Mesenchymal stem cell (in vitro differentiated cells and primary cell): ENCODE data around the gene DENND1B.

Experiments used
- DNase-seq: peaks from one replicate; pipeline ENCODE4 v3.0.0-alpha.2; 2013
- H2AFZ ChIP-seq: one replicate; pipeline ENCODE4 v1.6.1; 2013; ENCODE audit warnings: low read depth, mild to moderate bottlenecking, control low read depth, inconsistent platforms, low read length, moderate library complexity
- H2AK5ac ChIP-seq: 2 replicates; pipeline ENCODE4 v1.6.1; 2013; ENCODE audit warnings: low read length, moderate library complexity, mild to moderate bottlenecking, inconsistent platforms; ENCODE audit not compliant: severe bottlenecking
- H2BK120ac ChIP-seq: one replicate; pipeline ENCODE4 v1.6.1; 2013; ENCODE audit warnings: low read depth, mild to moderate bottlenecking, inconsistent platforms, low read length, moderate library complexity
- H2BK12ac ChIP-seq, 2 experiments: one replicate each; pipeline ENCODE4 v1.6.1; 2013; ENCODE audit warnings: inconsistent platforms in 2 of 2, low read length in 2 of 2, mild to moderate bottlenecking in 2 of 2, moderate library complexity in 2 of 2, control low read depth in 1 of 2
- H2BK15ac ChIP-seq: one replicate; pipeline ENCODE4 v1.6.1; 2013; ENCODE audit warnings: mild to moderate bottlenecking, low read depth, inconsistent platforms; ENCODE audit not compliant: poor library complexity, severe bottlenecking
- H2BK5ac ChIP-seq: 2 replicates; pipeline ENCODE4 v1.6.1; 2013; ENCODE audit warnings: low read depth, mild to moderate bottlenecking, low read length, control low read depth, inconsistent platforms; ENCODE audit not compliant: poor library complexity, severe bottlenecking
- H3K14ac ChIP-seq, 2 experiments: one replicate each; pipeline ENCODE4 v1.6.1; 2013; ENCODE audit warnings: inconsistent platforms in 2 of 2, low read length in 2 of 2, control low read depth in 1 of 2, mild to moderate bottlenecking in 1 of 2, moderate library complexity in 1 of 2
- H3K18ac ChIP-seq, 2 experiments: one replicate each; pipeline ENCODE4 v1.6.1; 2013; ENCODE audit warnings: inconsistent platforms in 2 of 2, low read length in 2 of 2, control low read depth in 1 of 2, low read depth in 1 of 2, mild to moderate bottlenecking in 1 of 2
- H3K23ac ChIP-seq, 2 experiments: one replicate each; pipeline ENCODE4 v1.6.1; 2013; ENCODE audit warnings: inconsistent platforms in 2 of 2, low read length in 2 of 2, mild to moderate bottlenecking in 2 of 2, moderate library complexity in 2 of 2, control low read depth in 1 of 2
- H3K27ac ChIP-seq: 2 replicates; pipeline ENCODE4 v1.5.1; 2013; ENCODE audit warnings: mild to moderate bottlenecking, moderate library complexity, low read length, control low read depth, inconsistent platforms; ENCODE audit not compliant: poor library complexity, severe bottlenecking
- H3K27me3 ChIP-seq, 2 experiments: 2 replicates each; pipeline versions ENCODE4 v1.6.1 to v1.7.0; 2013; ENCODE audit warnings: low read length in 2 of 2, mild to moderate bottlenecking in 2 of 2, moderate library complexity in 2 of 2, control low read depth in 1 of 2, inconsistent platforms in 1 of 2; ENCODE audit not compliant: control insufficient read depth in 1 of 2, insufficient read depth in 1 of 2
- H3K36me3 ChIP-seq, 2 experiments: 2 replicates each; pipeline versions ENCODE4 v1.6.1 to v1.7.0; 2013; ENCODE audit warnings: low read length in 2 of 2, control low read depth in 1 of 2, inconsistent platforms in 1 of 2, low read depth in 1 of 2, mild to moderate bottlenecking in 1 of 2; ENCODE audit not compliant: insufficient read depth in 2 of 2, control insufficient read depth in 1 of 2
- H3K4ac ChIP-seq, 2 experiments: one replicate each; pipeline ENCODE4 v1.6.1; 2013; ENCODE audit warnings: inconsistent platforms in 2 of 2, low read length in 2 of 2, mild to moderate bottlenecking in 2 of 2, moderate library complexity in 2 of 2, control low read depth in 1 of 2, low read depth in 1 of 2
- H3K4me1 ChIP-seq: 2 replicates; pipeline ENCODE4 v1.6.1; 2013; ENCODE audit warnings: low read depth, low read length, control low read depth; ENCODE audit not compliant: control insufficient read depth, insufficient read depth
- H3K4me2 ChIP-seq: 2 replicates; pipeline ENCODE4 v1.6.1; 2013; ENCODE audit warnings: low read length, mild to moderate bottlenecking, inconsistent platforms; ENCODE audit not compliant: poor library complexity, severe bottlenecking
- H3K4me3 ChIP-seq, 2 experiments: 2 replicates each; pipeline versions ENCODE4 v1.5.1 to v1.7.0; 2013; ENCODE audit warnings: low read length in 2 of 2, mild to moderate bottlenecking in 2 of 2, control low read depth in 1 of 2, low read depth in 1 of 2; ENCODE audit not compliant: insufficient read depth in 1 of 2
- H3K79me1 ChIP-seq: replicated peaks from 2 replicates; pipeline ENCODE4 v1.6.1; 2013; ENCODE audit warnings: mild to moderate bottlenecking, control low read depth, low read length, inconsistent platforms; ENCODE audit not compliant: poor library complexity, severe bottlenecking
- H3K9ac ChIP-seq: 2 replicates; pipeline ENCODE4 v1.7.0; 2013; ENCODE audit warnings: mild to moderate bottlenecking, low read length, moderate library complexity
- H3K9me3 ChIP-seq: 2 replicates; pipeline ENCODE4 v1.7.0; 2013; ENCODE audit warnings: mild to moderate bottlenecking, low read length; ENCODE audit not compliant: control insufficient read depth
- H4K8ac ChIP-seq: one replicate; pipeline ENCODE4 v1.6.1; 2013; ENCODE audit warnings: inconsistent platforms, mild to moderate bottlenecking, low read length, moderate library complexity
- H4K91ac ChIP-seq: one replicate; pipeline ENCODE4 v1.6.1; 2013; ENCODE audit warnings: mild to moderate bottlenecking, low read length, inconsistent platforms
- WGBS: methylation state at CpG from one replicate; pipeline ENCODE4 v1.1.7; 2013; ENCODE audit warnings: mixed read lengths; 5-methylcytosine and 5-hydroxymethylcytosine counted together

Gene DENND1B

GRCh38 chr1:197696372-197696771 is 78.9 kb downstream of the DENND1B start:
- Histone ChIP-seq H3K23ac (no peak overlapping the region), H4K91ac (no peak overlapping the region), H2AK5ac (no peak overlapping the region), H3K27ac (no peak overlapping the region), H3K9ac (no peak overlapping the region), H3K27me3 (no peaks in the 10 kb centered on the region), H3K4ac (no peak overlapping the region), H3K4me1 (no peaks in the 10 kb centered on the region), H4K8ac (no peak overlapping the region), H3K4me2 (no peak overlapping the region), H2BK120ac (no peak overlapping the region), H3K79me1 (peaks cover 1% of the 10 kb centered on the region), H3K18ac (no peak overlapping the region), H2BK5ac (no peak overlapping the region), H2BK15ac (no peak overlapping the region), H3K4me3 (no peak overlapping the region), H3K9me3 (peaks cover 3% of the 10 kb centered on the region), H3K14ac (no peak overlapping the region), H2AFZ (no peak overlapping the region), H3K36me3 (no peaks in the 10 kb centered on the region), H2BK12ac (no peak overlapping the region)
- no peak for DNase-seq
- 90% methylated on average over 1 of the region's 2 CpGs for WGBS

GRCh38 chr1:197695961-197696360 is 79.3 kb downstream of the DENND1B start:
- no peak for DNase-seq
- H2BK15ac ChIP-seq, result no peak overlapping the region
- H2AFZ ChIP-seq, result no peak overlapping the region
- H2BK5ac ChIP-seq, result no peak overlapping the region
- no peaks in the 10 kb centered on the region for H3K79me1 ChIP-seq
- H4K91ac ChIP-seq, result no peak overlapping the region
- peaks cover 3% of the 10 kb centered on the region for H3K9me3 ChIP-seq
- H3K4ac ChIP-seq, result no peak overlapping the region
- H3K23ac ChIP-seq, result no peak overlapping the region
- H3K4me1 ChIP-seq, result no peaks in the 10 kb centered on the region
- H3K14ac ChIP-seq, result no peak overlapping the region
- no peak overlapping the region for H3K18ac ChIP-seq
- no peak overlapping the region for H2BK12ac ChIP-seq
- no peak overlapping the region for H2BK120ac ChIP-seq
- no peak overlapping the region for H3K4me2 ChIP-seq
- no peak overlapping the region for H3K27ac ChIP-seq
- H3K36me3 ChIP-seq, result no peaks in the 10 kb centered on the region
- no peak overlapping the region for H3K4me3 ChIP-seq
- no peak overlapping the region for H4K8ac ChIP-seq
- H3K9ac ChIP-seq, result no peak overlapping the region
- no peaks in the 10 kb centered on the region for H3K27me3 ChIP-seq
- H2AK5ac ChIP-seq, result no peak overlapping the region

DNA sequence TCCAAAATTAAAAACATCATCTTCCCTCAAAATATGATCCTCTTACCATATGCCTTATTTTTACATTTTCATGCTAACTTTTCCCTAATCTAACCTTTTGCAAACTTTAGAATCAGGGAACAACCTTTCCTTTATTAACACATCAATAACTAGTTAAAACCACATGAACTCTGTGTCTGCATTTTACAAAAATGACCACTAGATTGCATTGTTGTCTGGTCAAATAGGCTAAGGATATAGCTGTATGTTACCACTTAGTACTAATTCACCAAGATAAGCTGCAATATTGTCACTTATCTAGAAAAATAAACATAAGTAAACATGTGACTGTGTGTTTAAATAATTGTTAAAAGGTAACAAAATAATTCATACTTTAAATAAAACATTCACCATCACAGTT is 82.3 kb downstream of the DENND1B start:
- H2BK15ac ChIP-seq, result no peak overlapping the region
- H3K4me2 ChIP-seq, result no peak overlapping the region

DNA sequence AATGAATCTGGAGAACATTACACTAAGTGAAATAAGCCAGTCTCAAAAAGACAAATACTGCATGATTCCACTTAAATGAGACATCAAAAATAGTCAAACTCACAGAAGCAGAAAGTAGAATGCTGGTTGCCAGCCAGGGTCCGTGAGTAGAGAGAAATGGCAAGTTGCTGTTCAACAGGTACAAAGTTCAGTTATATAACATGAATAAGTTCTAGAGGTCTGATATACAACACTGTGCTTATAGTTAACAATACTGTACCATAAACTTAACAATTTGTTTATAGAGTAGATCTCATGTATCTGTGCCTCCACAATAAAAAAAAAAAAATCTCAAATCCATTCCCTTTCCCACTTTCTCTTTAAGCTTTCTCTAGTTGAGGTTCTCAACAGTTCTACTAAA is 83.5 kb downstream of the DENND1B start:
- no peak overlapping the region for H2BK12ac ChIP-seq
- H4K91ac ChIP-seq, result no peak overlapping the region
- H3K79me1 ChIP-seq, result peaks cover 3% of the 10 kb centered on the region
- no peaks in the 10 kb centered on the region for H3K27me3 ChIP-seq
- H2BK15ac ChIP-seq, result no peak overlapping the region
- no peak overlapping the region for H2AK5ac ChIP-seq
- 100% methylated on average over 1 of the region's 1 CpG for WGBS
- H3K18ac ChIP-seq, result no peak overlapping the region
- no peak for DNase-seq
- no peak overlapping the region for H2AFZ ChIP-seq
- H3K14ac ChIP-seq, result no peak overlapping the region
- no peak overlapping the region for H4K8ac ChIP-seq
- no peaks in the 10 kb centered on the region for H3K4me1 ChIP-seq
- no peak overlapping the region for H3K23ac ChIP-seq
- H3K9ac ChIP-seq, result no peak overlapping the region
- H3K36me3 ChIP-seq, result peaks cover 0 to 11% of the 10 kb centered on the region in 2 experiments
- H3K9me3 ChIP-seq, result peaks cover 11% of the 10 kb centered on the region
- H2BK120ac ChIP-seq, result no peak overlapping the region
- no peak overlapping the region for H2BK5ac ChIP-seq
- H3K4me3 ChIP-seq, result no peak overlapping the region
- no peak overlapping the region for H3K4ac ChIP-seq
- H3K4me2 ChIP-seq, result no peak overlapping the region
- H3K27ac ChIP-seq, result no peak overlapping the region

More for the DNA sequence above, 82.3 kb downstream of the DENND1B start:
- H4K8ac ChIP-seq, result no peak overlapping the region
- H3K79me1 ChIP-seq, result peaks cover 3% of the 10 kb centered on the region
- H3K9me3 ChIP-seq, result peaks cover 11% of the 10 kb centered on the region
- H3K4ac ChIP-seq, result no peak overlapping the region
- no peak overlapping the region for H3K9ac ChIP-seq
- H3K18ac ChIP-seq, result no peak overlapping the region
- H3K4me3 ChIP-seq, result no peak overlapping the region
- H4K91ac ChIP-seq, result no peak overlapping the region
- no peak overlapping the region for H2BK120ac ChIP-seq
- no peak overlapping the region for H2BK12ac ChIP-seq
- peaks cover 0 to 11% of the 10 kb centered on the region in 2 experiments for H3K36me3 ChIP-seq
- no peak overlapping the region for H3K23ac ChIP-seq
- peak; percentile 29 for DNase-seq
- no peak overlapping the region for H3K14ac ChIP-seq
- H3K27me3 ChIP-seq, result no peaks in the 10 kb centered on the region
- no peak overlapping the region for H3K27ac ChIP-seq
- no peaks in the 10 kb centered on the region for H3K4me1 ChIP-seq
- no peak overlapping the region for H2AFZ ChIP-seq
- H2BK5ac ChIP-seq, result no peak overlapping the region
- H2AK5ac ChIP-seq, result no peak overlapping the region
